Measurements from ENCODE around the gene NTN3.

NTN3 gene

GRCh38 chr16:2480948-2481347 lies 9.9 kb downstream of the NTN3 start:
- no peak for DNase-seq

GRCh38 chr16:2481676-2482075 lies 10.6 kb downstream of the NTN3 start:
- no peak for DNase-seq

DNA sequence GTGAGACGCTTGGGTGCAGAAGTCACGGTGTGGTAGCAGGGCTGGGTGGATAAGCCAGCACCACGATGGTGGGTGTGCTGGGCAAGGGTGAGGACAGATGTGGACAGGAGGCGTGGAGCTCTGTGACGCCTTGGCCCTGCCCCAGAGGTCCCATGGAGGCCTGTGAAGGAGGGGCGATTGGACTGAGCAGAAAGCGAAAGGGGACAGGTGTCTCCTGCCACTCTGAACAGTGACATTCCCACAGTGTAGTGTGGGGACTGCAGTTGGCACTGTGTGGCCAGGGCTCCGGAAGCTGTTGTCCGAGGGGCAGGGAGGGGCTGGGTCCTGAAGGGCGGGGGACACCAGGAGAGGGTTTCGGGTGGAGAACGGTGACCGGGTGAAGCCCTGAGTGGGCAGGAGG lies 11.2 kb downstream of the NTN3 start:
- DNase-seq, result no peak

DNA sequence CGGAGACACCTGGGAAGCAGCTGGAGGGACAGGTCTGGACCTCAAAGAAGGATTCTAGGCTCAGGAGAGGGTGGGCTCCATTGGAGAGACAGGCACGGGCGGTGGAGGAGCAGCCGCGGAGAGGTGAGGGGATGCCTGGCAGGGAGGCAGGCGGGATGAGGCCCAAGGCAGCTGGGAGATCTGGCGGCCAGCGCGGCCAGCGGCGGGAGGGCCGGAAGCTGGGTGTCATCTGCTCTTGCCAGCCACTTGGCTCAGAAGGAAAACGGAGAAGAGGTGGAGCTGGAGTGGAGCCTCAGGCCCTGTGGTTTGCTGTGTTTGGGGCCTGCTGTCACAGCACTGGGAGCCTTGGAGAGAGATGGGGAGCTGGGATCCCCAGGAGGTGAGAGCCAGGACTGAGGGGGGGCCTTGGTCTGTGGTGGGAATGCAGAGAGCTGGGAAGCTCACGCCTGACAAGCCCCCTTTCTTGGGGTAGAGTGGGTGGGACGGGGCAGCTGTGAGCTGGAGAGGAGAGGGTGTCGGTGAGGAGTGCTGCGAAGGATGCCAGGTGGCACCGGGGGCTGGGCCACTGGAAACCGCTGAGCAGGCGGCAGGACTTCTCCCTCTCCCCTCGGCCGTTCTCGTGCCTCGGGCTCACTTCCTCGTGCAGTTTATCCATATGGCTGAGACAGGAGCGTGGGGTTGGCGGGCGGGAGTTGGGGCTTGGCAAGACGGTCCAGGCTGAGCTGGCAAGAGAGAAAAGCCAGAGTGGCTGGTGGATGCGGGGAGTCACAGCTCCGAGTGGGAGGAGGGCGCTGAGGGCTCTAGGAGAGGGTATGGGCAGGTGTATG lies 11.8 kb downstream of the NTN3 start:
- DNase-seq, result no peak

- no peak for DNase-seq
Observed at GRCh38 chr16:2483939-2484897, 13.1 kb downstream of the NTN3 start.

DNA sequence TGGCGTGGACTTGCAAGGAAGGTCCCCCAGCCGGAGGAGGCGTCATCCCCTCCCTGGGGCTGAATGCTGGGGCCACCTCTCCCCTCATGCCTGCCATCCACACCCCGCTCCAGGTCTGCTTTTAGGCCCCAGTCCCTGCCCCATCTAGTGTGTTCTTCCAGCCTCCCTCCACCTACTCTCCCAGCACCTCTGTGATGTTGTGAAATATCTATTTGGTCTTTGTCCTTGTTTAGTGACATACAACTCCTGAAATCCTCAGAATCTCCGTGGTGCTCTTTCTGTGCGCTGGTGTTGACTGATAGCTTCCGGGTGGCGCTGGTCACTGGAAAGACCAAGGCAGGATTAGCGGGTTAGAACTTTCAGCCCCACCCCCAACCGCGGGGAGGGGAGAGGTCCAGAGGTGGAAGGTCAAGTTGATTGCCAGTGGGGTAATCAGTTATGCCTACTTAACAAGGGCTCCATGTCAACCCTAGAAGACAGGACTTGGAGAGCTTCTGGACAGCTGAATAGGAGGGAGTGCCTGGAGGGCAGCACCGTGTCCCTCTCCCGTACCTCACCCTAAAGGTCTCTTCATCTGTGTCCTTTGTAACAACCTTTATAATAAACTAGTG lies 13.9 kb downstream of the NTN3 start:
- DNase-seq, result no peak

- no peak for DNase-seq
Observed at GRCh38 chr16:2485811-2486507, 14.9 kb downstream of the NTN3 start.

DNA sequence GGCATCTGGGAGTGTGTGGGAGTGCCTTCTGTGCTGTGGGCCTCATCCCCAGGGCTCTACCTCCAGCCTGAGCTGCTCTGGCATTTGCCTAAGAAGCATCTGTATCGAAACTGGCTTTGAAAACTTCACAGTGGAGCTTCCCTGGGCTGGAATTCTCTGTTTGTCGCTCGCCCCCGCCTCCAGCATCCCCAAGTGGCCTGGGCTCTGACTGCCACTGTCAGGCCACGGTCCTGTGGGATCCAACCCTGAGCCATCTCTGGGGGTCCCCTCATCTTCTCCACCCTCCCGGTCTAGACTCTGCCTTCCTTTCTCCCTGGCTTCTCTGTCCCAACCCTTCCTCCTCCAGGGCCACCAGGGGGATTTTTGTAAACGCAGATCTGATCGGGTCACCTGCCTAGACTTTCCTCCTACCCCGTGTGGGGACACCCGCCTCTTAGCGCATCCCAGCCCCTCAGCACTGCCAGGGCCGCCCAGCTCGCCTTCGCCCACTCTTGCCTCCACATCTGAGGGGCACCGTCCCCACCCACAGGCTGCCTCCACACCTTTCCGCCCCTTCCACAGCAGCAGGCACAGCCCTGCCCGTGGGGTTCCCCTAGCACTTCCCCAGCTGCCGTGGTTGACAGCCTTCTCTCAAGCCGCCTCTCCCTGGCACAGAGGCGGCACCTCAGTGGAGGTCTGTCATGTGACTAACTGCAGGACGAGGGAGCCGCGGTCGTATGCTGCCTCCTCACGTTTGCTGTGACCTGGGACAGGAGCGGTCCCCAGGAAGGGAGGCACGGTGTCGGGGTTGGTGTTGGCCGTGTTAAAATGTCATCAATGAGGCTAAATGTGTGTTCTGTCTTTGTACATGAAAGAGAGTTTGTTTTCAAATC lies 15.8 kb downstream of the NTN3 start:
- peak; percentile 79 for DNase-seq

DNA sequence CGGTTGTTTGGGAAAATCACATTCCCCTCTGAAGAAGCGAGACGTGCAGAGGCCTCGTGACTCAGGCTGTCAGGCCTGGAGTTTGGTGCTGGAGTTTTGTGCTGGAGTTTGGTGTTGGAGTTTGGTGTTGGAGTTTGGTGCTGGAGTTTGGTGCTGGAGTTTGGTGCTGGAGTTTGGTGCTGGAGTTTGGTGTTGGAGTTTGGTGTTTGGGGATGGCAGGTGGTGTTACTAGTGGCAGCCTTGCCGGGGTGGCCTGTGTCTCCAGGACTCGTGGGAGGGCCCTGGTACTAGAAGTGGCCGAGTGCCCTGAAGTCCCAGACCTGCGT lies 16.4 kb downstream of the NTN3 start:
- DNase-seq, result no peak

- DNase-seq, result no peak
Observed at GRCh38 chr16:2487903-2488531, 16.9 kb downstream of the NTN3 start.

GRCh38 chr16:2489581-2489980 lies 18.5 kb downstream of the NTN3 start:
- no peak for DNase-seq

DNA sequence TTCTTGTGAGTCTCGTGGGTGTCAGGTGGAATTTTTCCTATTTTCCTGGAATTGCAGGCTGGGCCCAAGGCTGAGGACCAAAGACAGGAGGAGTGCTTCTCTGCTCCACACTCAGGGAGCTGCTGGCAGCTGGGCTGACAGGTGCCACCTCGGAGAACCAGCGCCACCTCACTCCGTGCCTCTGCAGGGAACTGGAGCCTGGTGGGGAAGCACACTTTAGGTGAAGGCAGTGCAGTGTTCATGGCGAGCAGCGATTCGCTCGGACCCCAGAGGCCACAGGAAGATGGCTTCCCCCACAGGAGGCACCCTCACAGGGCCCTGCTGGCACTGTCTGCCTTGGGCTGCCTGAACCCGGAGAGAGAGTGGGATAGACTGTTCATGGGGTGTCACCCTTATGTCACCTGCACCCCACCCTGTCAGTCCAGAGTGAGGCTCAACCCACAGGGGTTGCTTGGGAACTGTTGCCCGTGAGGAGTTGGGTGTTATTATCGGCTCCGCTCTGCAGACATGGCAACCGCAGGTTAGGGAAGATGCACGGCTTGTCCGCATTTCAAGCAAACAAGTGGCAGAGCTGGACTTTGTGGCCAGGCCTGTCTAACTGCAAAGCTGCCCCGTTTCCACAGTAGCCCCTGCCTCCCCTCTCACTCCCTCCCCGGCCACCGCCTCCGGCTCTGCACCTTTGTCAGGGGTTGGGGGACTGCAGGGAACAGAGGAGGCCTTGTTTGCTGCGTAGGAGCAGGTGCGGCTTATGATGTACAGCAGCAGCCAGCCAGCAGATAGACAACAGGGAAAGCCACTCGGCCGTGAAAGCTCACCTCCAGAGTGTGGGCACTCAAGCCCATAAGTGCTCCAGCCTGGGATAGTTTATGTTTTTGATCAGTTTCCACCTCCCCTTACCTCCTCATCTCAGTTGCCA lies 19.4 kb downstream of the NTN3 start:
- DNase-seq, result no peak

GRCh38 chr16:2492292-2492691 lies 21.2 kb downstream of the NTN3 start:
- DNase-seq, result no peak

DNA sequence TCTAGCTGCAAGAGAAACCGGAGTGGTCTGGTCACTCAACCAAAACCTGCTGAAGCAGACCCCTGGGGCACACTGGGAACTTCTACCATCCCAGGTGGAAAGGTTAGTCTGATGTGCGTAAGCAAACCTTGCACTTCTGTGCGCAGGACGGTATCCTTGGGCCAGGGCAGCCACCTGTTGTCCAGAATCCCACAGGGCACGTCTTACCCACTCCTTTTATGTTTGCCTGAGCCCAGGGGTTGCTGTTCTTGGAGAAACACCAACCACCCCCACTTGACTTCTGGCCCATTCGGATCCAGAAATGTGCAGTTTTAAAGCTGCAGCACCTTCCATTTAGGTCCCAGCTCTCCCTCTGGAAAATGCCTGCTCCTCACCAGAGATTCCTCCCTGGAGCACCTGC lies 22.5 kb downstream of the NTN3 start:
- DNase-seq, result no peak

- DNase-seq, result no peak
Observed at GRCh38 chr16:2494616-2495015, 23.5 kb downstream of the NTN3 start.

GRCh38 chr16:2495041-2495440 lies 23.9 kb downstream of the NTN3 start:
- DNase-seq, result no peak

DNA sequence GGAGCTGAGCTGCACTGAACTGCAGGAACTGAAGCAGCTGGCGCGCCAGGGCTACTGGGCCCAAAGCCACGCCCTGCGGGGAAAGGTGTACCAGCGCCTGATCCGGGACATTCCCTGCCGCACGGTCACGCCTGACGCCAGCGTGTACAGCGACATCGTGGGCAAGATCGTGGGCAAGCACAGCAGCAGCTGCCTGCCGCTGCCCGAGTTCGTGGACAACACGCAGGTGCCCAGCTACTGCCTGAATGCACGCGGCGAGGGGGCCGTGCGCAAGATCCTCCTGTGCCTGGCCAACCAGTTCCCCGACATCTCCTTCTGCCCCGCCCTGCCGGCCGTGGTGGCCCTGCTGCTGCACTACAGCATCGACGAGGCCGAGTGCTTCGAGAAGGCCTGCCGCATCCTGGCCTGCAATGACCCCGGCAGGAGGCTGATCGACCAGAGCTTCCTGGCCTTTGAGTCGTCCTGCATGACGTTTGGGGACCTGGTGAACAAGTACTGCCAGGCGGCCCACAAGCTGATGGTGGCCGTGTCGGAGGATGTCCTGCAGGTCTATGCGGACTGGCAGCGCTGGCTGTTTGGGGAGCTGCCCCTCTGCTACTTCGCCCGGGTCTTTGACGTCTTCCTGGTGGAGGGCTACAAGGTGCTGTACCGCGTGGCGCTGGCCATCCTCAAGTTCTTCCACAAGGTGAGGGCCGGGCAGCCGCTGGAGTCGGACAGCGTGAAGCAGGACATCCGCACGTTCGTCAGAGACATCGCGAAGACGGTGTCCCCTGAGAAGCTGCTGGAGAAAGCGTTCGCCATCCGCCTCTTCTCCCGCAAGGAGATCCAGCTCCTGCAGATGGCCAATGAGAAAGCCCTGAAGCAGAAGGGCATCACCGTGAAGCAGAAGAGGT lies 25.4 kb downstream of the NTN3 start:
- DNase-seq, result no peak

GRCh38 chr16:2497116-2497630 lies 26.1 kb downstream of the NTN3 start:
- DNase-seq, result no peak

Measured in activated CD4-positive, alpha-beta T cell treated with anti-CD3 and anti-CD28 coated beads, Interleukin-2, amount 50 U/mL, for 1 hour (primary cell).